HG03097 (cell line): ENCODE measurements around the gene C2CD4D.

ENCODE experiments used
- ATAC-seq: cut with Tn5 transposase; IDR thresholded peaks from one replicate; pipeline ENCODE4 v1.9.1; 2021; ENCODE audit not compliant: unreplicated experiment, low FRiP score

C2CD4D gene

GRCh38 chr1:151835596-151835995, 4.0 kb downstream of the C2CD4D start:
- no peak for ATAC-seq

DNA sequence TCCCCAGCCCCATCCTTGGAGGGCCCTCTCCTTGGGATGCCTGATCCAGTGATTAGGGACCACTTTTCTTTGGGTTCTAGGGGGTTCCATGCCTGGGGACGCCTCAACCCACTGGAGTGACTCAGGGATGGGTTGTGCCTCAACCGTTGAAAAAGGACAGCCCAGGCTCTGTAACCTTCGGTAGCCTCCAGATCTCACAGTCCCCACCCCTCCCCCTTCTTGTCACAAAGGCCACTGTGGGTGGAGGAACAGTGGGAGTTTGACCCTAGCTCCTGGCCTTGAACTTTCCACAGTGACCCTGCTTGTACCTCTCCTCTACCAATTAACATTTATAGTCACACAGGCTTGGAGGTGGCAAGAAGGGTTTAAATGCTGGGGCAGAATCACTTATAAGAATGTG, 5.4 kb downstream of the C2CD4D start:
- no peak for ATAC-seq

DNA sequence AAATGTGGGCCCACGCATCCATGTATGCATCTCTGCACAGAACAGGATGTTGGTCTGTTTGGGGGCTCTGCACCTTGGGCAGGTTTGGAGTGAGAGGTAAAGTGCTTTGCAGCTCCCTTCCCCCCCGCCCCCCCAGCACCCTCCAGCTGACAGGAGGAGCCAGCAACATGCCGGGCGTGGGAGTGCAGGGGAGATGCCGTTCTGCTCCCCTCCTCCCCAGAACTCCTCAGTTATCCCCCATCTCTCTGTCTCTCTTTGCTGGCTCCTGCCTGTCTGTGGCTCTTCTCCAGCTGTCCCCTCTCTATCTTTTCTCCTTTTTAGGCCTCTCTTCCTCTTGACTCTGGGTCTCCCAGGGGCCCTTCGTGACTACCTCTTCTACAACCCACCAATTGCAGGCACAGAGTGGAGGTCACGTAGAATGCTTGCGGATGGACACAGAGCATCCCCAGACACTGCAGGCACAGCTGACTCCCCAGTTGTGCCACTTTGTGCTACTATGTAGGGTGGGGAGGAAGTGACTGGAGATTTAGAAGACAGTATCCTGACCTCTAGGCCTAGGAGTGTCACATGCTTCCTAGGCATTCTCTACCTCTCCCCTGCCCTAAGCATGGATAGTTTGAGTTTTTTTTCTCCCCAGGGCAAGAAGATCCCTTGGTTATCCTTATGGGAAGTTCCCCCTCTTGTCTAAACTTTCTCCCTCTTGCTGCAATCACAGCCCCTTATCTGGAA, 6.3 kb downstream of the C2CD4D start:
- no peak for ATAC-seq

DNA sequence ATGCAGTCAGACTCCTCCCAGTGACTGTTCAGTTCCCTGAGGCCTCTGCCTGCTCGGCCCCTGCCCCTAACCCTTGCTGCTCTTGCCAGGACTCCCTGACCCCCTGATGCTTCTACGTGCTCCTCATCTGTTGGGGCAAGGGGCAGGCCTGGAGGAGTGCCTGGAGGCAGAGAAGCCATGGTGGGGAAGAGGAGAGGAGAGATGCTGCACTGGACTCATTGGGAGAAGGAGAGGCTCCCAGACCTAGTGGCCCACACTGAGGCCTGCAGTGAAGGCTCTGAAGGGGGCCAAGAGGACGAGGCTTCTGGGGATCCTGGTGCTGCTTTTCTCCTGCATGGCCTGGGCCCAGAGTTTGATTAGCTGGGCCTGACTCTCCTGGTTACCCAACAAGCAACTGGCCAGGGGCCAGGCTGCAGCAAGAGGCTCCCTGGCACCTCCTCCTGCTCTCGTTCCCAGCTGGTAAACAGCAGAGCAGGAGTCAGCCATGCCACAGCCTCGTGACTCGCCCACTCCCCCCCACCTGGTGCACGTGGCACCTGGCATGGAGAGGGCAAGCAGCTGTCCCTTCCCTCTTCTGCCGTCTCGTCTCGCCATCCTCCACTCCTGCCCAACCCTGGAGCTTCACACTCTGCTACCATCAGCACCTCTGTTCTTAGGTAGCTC, 7.2 kb downstream of the C2CD4D start:
- no peak for ATAC-seq

- ATAC-seq = no peak
Observed at GRCh38 chr1:151831605-151832004, 8.0 kb downstream of the C2CD4D start, which contains the start of gene RORC. RORC (minus strand) TSS chr1:151831802; CDS start chr1:151831764, 38 bp downstream.

DNA sequence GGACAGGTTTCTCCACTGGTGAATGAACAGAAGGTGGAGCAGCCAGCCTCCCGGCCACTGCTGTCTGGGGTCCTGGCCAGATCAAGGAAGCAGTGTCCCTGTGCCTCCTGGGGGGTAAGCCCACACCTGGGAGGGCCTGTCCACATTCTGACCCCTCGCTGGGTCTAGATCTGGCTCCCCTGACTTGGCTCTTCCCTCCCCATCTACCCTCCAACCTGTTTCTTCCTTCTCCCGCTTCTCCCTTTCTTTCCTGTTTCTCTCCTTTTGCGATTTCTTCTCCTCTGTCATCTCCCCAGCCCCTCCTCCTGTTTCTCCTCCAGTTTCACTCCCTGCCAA, 8.4 kb downstream of the C2CD4D start:
- ATAC-seq = no peak

DNA sequence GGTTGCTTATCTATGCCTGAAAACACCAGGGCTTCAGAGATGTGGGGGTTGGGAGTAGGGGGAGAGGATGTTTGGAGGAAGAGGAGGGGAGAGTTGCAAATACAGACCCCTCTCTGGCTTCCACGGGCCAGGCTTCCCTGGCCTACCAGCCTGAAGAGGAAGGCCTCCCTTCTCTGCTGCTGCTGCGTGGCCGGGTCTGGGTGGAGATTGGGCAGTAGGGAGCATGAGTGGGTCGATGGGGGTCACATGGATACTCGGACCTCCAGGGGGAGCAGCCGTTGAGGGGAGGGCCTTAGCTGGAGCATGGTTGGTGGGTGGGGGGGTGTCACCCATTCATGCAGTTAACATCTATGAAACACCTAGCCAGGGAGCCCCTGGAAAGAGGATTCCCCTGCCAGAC, 9.6 kb downstream of the C2CD4D start:
- no peak for ATAC-seq

DNA sequence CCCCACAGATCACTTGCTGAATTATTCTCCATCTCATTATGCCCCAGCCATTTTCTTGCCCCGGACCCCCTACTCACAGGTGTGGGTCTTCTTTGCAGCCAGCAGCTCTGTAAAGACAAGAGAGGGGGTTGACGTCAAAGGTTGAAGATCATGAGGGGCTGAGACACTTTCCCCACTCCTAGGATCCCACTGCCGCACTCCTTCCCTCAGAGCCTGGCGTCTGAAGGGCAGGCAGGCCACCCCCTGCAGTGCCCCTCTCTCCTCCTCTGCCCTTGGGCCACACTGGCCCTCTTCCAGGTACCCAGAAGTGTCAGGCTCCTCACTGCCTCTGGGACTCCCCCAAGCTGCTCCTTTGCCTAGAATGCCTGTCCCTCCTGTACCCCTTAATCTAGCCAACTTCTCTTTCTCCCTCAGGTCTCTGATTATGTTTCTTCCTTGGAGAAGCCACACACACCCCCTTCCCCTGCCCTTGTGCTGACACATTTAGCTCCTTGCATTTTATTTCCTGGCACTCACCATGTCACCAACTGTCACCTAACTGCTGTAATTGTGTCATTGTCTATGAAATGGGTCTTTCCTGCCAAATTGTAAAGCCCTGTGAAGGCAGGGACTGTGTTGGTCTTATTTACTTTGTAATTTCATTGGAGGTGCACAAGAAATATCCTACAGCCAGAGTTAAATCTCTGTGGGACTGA, 10.1 kb downstream of the C2CD4D start:
- no peak for ATAC-seq

DNA sequence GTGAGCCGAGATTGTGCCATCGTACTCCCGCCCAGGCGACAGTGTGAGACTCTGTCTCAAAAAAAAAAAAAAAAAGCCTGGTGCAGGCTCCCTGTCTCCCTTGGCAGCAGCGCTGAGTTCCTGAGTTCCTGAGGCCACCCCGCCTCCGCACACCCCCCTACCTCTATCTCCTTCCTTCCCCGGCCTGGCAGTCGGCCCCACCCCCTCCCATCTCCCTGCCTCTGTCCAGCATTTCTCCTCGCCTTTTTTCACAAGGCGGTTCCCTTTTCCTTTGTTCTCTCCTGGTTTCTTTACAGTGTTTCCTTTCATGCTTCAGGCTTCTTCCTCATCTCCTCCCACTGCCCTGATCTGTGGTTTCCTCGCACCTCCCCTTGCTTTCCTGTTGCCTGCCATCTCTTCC, 10.7 kb downstream of the C2CD4D start:
- no peak for ATAC-seq

- no peak for ATAC-seq
Observed at GRCh38 chr1:151827853-151828252, 11.8 kb downstream of the C2CD4D start.

- no peak for ATAC-seq
Observed at GRCh38 chr1:151825751-151826660, 13.6 kb downstream of the C2CD4D start.

GRCh38 chr1:151825204-151825603, 14.4 kb downstream of the C2CD4D start:
- ATAC-seq = no peak

DNA sequence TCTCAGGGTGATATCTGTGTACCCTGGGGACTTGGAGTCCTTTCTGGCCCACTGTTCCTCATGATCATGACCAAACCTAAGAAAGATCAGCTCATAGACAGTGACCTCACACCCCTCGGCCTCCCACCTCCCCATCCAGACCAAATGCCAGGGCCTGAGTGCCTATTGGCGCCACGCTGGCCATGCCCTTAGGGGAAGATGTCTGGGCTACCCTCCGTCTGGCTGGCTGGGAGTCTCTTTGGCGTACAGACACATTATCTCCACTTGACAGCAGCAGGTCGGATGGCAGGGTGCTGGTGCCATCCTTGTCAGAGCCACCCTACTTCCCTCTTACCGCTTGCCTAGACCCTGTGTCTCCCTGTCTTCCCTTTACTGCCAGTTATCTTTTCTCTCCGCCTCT, 16.4 kb downstream of the C2CD4D start:
- ATAC-seq = no peak

DNA sequence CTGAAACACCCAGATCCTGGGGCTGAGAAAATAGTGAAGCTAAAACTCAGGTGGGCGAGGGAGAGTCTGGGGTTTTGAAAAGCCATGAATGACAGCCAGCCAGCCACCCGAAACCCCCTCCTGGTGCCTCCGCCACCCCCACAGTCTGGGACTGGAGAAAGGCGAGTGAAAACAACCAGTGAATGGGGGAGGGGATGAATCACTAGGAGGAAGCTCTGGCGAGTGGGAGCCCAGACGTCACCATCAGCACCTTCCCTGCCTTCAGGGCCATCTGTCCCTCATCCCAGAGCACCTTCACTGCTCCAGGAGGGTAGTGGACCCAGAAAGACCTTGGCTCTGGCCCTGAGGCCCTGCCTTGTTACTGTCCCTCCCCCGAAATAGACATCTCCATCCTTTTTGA, 17.2 kb downstream of the C2CD4D start:
- no peak for ATAC-seq

- ATAC-seq = no peak
Observed at GRCh38 chr1:151820940-151821339, 18.7 kb downstream of the C2CD4D start.

DNA sequence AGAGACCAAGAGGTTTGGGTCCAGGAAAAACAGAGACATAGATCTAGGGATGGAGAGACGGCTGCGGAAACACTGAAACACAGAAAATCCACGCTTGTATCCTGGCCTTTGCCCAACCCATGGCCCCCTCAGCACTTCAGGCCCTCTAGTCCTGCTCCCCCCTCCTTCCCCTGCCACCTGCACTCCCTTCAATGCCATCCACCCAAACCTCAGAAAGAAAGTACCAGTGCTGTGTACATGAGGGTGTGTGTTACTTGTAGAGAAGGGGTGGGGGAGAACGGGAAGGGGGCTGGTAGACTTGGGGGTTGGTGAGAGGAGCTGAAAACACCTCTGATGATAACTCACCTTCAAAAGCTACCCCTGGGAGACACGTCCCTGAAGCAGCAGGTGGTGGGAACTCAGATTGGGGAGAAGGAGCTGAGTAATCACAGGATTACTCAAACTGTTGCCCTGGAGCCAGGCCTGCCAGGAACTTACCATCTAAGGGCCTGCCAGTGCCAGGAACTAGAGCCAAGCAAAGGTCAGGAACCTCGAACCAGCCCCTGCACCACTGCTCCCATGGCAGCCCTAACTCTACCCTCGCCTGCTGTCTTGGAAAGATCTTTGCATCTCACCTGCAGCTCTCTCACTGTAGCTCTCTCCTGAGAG, 19.5 kb downstream of the C2CD4D start:
- no peak for ATAC-seq

DNA sequence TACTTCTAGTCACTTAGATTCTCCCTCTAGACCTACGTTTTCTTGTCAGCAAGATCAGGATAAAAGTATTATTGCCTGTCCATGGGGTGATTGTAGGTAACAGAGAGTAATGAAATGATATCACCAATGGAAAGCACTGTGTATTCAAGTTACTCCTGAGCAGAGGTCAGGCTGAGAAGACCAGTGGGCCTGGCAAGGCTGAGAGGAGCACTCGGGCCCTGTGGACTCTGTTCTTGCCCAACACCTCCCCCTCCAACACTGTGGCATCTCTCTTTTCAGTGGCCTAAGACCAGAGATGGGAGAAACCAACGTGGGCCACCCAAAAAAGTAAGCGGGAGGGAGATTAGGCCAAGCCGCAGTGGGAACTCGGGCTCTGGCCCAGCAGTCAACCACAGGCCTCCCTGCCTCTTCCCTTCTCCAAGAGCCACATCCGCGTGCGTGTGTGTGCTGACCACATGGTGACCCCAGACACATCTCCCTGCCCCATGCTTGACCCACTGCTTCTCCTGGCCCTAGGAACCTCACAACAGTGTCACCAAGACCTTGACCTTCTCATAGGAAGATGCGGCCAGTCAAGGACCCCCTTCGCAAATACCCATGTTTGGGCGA, 20.3 kb downstream of the C2CD4D start:
- ATAC-seq = no peak

DNA sequence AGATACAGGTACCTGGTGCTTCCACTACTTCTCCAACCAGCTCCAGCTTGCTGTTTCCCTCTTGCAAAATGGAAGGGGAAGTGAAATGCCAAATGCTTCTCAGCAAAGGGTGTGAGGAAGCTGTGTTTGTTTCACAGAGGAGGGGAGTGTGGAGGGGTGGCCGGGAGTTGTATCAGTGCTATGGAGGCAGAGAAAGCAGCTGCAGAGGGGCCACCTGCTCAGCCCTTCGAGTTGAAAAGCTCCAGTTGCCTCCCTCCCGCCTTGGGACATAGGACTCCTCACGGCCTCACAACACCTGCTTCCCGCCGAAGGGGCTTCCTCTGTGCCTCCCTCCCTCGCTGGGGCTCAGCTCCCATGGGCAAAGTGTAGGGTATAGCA, 22.3 kb downstream of the C2CD4D start:
- ATAC-seq = no peak

GRCh38 chr1:151816548-151817352, 22.9 kb downstream of the C2CD4D start:
- no peak for ATAC-seq
